Stimulated activated naive CD4-positive, alpha-beta T cell treated with Interleukin-2 at 50 U/mL for 16 hours (primary cell): ENCODE measurements around the gene CDC40.

Experiments used
- DNase-seq: peaks from one replicate; lab custom pipeline; 2025; lab: John Stamatoyannopoulos, UW

The CDC40 gene

DNA sequence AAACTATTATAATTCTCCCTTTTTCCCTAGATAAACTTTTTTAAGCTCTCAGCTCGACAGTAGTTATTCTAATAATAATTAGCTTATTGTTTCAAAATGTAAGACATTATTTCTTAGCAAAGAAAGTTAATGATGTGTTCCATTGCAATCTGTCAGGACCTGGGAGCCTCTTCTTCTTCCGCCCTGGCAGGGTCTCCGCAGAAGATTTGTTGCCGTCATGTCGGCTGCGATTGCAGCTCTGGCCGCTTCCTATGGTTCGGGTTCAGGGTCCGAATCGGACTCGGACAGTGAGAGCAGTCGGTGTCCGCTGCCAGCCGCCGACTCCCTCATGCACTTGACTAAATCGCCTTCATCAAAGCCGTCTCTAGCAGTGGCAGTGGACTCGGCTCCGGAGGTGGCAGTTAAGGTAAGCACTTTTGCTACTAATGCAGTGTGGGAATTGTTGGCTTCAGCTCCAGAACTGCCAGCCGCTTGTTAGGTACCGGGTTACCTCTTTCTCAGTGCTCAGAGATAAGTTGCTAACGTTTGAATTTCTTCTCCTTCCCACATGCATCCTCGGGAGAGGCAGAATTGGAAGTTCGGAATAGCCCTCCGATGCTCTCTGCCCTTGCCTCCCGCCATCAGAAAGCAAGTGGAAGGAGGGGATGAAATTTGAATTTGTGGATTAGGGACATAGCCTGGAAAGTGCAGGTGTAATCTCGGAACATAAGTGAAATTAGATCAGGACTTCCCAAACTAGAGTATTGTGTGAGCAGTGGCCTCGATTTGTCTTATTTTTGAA, at the start of gene CDC40:
CDC40 (plus strand) TSS at position 200 of the 781 bp plus-strand sequence; CDS start at position 218, 18 bp downstream.
- peak; percentile 65 for DNase-seq

DNA sequence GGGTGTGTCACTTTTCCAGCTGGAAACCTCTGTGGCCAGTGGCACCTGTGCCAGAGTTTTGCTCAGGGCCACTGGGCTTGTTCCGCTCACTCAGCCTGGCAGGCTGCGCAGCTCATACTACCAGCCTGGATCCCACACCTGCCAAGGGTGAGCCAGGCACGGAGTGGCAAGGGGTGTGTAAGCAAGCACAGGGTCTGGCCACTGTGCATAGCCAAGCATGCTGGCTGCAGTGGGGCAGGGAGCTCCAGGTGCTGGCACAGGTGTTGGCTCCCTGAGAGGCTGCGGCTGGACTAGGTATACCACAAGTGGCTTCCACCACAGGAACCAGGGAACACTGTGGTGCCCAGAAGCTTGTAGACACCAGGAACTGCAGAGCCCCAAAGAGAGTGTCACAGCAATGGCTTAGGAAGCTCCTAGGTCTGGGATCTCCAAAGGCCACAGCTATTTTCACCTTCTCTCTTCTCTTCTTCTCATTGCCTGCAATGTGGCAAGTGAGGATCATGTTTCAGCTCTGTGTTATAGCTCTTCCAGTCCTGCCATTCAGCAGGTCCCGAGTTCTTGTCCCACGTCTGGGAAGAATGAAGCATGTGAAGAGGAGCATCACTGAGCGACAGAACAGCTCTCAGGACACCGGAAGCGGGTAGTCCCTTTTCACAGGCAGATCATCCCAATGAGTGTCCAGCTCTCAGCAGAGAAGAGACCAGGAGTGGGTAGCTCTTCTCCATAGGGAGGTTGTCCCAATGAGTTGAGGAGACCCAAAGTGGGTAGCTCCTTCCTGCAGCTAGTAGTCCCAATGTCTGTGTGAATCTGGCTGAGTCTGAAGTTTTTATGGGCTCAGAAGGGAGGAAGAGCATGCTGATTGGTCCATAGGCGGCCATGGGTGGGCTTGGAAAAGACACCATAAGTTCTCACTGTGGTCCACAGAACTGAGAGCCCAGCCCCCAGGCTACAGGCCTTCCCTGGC, 42.0 kb upstream of the CDC40 start:
- DNase-seq: no peak

GRCh38 chr6:110139052-110139451, 41.2 kb upstream of the CDC40 start:
- DNase-seq: no peak

GRCh38 chr6:110140650-110141049, 39.6 kb upstream of the CDC40 start:
- no peak for DNase-seq

DNA sequence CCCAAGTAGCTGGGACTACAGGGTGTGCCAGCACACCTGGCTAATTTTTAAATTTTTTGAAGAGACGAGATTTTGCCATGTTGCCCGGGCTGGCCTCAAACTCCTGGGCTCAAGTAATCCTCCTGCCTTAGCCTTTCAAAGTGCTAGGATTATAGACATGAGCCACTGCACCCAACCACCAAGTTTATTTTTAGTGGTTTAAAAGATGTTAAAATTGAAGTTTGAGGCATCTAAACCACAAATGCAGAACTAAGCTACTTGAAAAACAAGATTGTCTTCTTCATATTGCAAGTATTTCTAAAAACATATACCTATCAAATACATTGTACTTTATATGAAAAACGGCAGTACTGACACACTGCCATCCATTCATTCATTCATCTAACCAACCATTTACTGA, 32.4 kb upstream of the CDC40 start:
- DNase-seq: no peak

- DNase-seq: no peak
Measured at GRCh38 chr6:110158479-110158878, 21.7 kb upstream of the CDC40 start.

GRCh38 chr6:110170081-110170480, 10.1 kb upstream of the CDC40 start:
- DNase-seq: no peak

DNA sequence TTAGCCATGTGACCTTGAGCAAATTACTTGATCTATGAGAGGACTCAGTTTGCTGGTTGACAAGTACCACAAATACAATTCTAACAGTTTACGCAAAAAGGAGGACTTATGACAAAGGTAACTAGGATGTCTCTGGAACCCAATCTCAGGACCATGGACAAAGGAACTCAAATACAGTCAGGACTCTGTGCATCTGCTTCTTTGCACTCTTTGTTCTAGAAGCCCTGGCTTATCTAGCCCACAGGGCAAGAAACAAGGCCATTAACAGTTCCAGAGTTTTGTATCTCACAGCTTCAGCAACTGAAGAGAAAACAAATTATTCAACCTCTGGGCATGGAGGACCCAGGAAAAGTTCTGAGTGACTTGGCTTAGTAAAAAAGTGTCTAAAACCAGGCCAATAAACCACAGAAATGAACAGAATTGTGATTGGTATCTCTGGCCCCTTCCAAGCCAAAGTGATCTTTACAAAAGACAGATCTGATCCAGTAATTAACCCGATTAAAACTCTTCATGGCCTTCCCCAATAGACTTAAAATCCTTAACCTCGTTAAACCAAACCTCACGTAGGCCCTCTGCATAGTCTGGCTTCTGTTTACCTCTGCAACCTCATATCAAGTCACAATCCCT, 6.6 kb upstream of the CDC40 start:
- DNase-seq: no peak

DNA sequence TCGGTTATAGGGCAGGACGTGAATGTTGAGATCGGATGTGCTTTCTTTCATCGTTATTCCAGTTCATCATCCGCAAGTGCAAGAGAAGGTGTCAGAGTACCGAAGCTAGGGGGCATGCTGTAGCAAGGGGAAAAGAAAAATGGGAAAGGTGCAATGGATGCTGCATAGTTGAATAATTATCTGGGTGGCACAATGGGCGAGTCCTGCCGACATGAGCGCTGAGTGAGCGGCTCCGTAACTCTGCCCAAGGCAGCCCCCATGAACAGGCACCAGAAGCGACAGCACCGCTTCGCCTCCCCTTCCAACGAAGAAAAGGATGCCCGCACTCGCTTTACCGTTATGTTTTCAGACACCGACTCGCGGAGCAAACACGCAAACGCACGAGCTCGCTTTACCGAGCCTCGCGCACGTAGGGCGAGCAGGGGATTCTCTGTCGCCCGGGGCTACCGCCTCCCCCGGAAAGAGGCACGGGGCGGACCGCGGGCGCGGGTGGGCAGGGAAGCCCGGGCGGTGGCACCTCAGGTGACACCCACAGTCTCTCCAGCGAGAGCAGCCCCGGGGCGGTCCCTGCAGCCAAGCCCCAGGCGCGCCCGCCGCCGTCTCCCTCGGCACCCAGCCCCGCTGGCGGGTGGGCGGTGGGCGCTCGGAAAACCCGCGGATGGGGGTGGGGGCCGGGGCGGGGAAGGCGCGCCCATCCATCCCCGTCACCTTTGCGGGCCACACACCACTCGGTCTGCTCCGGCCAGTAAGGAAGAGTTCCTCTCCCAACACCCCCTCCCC, 1.4 kb upstream of the CDC40 start:
- peak; percentile 58 for DNase-seq

DNA sequence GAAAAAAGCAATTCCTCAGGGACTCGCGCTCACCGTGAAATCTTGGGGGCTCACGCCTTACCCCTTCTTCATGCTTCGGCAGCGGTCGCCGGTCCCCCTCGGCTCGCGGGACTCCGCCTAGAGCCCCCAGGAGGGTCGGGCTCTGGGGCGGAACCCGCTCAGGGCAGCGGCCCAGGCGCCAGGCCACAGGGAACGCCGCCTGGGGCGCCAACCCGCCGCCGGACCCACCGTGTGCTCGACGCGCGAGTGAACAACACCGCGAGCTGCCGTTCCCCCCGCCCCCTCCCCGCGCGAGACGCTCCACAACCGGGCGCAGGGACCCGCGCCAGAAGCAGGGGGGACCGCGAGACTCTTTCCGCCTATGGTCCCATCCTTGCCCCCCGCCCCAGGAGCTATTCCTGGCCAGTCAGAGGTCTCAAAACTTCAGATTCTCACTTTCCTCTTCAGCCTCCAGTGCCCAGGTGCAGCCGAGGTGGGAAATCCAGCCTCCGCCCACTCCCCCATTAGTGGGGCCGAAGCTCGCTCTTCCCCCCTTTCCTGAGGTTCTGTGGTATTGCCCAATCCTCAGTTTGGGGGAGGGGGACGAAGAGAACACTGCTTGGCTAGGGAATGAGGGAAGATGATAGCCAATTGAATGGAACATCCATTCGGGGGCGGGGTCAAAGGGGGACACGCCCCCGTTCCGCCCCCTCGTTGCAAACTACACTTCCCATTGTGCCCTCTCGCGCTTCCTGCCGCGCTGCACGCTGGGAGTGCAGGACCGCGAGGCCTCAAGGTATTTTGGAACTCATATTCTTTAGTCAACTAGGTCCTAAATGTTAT, 610 bp upstream of the CDC40 start, which contains the start of gene WASF1:
WASF1 (minus strand) TSS at position 265 of the 822 bp plus-strand sequence. CDS start 52,069 bp downstream, outside the sequence.
- peak; percentile 88 for DNase-seq

GRCh38 chr6:110181131-110182030, 1.2 kb downstream of the CDC40 start:
- DNase-seq: no peak

DNA sequence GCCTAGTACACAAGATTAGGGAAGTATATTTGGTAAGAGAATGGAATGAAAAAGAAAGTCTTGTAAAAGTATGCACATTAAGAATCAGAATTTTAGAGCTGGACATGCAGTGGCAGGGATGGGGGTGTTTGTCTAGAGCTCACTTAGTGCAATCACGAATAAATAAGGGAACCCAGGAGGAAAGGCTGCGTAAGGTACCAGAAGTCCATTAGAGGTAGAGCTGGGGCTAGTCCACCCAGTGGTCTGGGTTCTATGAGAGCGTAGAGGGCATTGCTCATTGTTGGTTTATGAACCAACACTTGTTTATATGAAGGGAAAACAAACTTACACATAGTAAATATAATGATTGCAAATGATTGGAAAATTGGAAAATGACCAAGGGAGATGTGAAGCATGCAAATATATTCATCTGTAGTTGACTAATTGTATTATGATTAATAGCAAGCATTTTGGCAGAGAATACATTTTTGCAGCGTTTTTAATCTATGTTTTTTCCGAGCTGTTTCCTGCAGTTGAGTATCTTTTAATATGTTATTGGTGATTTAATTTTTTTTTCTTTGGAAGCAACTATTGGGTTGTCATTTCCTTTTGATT, 3.2 kb downstream of the CDC40 start:
- DNase-seq: no peak

DNA sequence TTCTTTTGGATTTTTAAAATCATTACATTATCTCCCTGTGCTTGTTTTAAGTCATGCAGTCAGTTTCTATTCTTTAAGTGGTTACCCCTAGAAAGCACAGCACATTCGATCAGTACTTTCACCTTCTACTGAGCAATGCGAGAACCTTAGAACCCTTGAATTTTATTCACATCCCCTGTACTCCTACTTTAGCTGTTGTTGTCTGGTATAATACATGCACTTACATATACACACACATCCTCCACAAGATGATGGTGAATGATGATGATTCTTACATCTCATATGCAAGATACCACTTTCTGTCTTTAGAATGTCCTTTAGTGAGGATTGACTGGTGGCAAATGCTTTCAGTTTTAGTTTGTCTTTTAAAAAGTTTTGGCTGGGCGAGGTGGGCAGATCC, 5.7 kb downstream of the CDC40 start:
- no peak for DNase-seq

DNA sequence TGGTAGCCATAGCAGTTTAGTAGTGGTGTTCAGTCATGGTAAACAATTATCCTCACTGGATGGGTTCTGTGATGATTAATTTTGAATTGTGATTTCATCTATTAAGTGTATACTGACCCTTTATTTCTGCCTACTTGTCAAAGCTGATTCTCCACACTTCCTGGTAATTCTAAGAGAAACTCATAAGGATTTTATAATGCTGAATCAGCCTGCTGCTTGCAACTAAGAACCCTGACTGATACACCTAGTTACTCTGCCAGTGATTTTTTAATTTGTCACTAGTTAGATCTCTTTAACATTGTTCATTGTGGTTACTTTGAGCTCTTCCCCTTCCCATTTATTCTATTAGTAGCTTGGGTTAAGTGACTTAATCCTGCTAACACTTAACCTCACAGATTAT, 8.6 kb downstream of the CDC40 start:
- no peak for DNase-seq

- no peak for DNase-seq
Measured at GRCh38 chr6:110190726-110191125, 10.5 kb downstream of the CDC40 start.

GRCh38 chr6:110191477-110191876, 11.2 kb downstream of the CDC40 start:
- no peak for DNase-seq

DNA sequence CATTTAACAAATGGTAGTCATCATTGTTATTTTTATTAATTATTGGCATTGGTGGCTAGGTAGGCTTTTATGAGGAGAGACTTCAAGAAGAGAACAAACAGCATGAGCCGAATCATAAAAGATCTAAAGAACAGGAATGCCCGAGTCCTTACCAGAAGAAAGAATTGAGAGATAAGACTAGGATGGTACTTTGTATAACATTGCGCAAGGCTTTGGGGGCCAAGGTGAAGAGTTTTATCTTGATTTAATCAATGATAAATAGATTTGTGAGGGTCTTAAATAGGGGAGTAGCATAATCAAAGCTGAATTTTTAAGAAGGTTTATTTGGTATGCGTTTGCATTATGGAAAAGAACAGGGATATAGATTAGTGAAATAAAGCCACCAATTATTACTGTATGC, 15.4 kb downstream of the CDC40 start:
- DNase-seq: no peak

DNA sequence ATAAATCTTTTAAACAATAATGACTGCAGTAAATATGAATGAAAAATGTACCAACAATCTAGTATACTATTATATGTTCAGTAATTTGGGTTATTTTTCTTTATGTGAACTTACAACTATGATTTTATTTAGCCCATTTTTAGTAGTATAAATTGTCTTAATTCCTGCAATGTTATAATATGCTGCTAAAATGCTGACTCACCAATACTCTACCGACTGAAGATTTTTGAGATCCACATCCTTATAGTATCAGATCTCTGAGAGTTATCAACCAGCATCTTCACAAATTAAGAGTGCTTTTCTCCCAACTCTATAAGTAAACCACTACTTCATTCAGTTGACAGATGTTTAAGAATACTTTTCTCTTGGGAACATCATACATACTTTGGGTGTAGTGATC, 16.6 kb downstream of the CDC40 start:
- no peak for DNase-seq

GRCh38 chr6:110198561-110198960, 18.3 kb downstream of the CDC40 start:
- no peak for DNase-seq
